NT2/D1 (cell line): ENCODE results near the gene GPR108.

Source experiments
- SUZ12 ChIP-seq: IDR thresholded peaks from 2 replicates; pipeline ENCODE4 v1.6.1; 2011; ENCODE audit not compliant: insufficient read length, insufficient read depth; ENCODE audit errors: extremely low read depth
- YY1 ChIP-seq: IDR thresholded peaks from 2 replicates; pipeline ENCODE4 v1.6.1; 2011; ENCODE audit not compliant: insufficient read length, insufficient read depth
- ZNF274 ChIP-seq: IDR thresholded peaks from 2 replicates; pipeline ENCODE4 v1.6.1; 2011; ENCODE audit warnings: mild to moderate bottlenecking, low read depth, low read length

DNA sequence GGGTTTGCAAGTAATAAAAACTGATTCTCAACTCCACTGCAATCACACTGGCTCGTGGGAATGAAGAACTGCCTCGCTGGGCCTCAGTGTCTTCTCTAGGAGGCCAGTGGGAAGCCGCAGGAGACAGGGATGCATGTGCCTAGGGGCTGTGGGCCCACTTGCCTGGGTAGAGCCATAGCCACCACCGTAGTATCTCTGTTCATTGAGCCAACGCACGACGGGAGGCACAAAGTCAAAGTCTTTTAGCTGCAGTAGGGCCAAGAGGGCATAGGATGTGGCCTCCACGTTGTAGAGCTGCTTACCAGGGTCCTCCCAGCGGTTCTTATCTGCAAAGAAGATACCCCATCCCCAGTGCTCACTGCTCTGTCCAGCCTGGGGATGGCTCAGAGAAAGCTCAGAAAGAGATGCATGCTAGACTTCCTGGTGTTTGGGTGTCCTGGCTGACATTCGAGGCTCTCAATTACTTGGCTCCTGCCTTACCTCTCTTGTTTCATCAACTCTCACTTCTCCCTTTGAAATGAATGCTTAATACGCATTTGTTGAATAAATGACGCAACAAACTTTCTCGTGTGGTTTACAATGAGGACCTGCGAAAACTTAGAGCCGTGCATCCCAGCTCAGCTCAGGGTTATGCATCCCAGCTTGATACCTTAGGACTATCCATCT is 51.3 kb downstream of the GPR108 start:
- no peak for TF ChIP-seq YY1
- TF ChIP-seq ZNF274: no peak
- no peak for TF ChIP-seq SUZ12
